HepG2 (cell line): ENCODE measurements around the gene PSPH. TPM values are rescaled to one million over a fixed set of nuclear protein-coding genes. Genes with fewer than 3 reads are reported as not detected.
A peak's percentile ranks its signal among the peaks of the same experiment; 100 is the strongest.

Source experiments
- ADNP ChIP-seq: sonication (generic); formaldehyde crosslinking; IDR thresholded peaks from 2 replicates; pipeline ENCODE4 v1.4.0; 2020; ENCODE audit warnings: missing genetic modification reagents
- AGO1 ChIP-seq: fragments of 200-400 bp; formaldehyde crosslinking; IDR thresholded peaks from 2 replicates; pipeline ENCODE4 v1.6.1; 2017; ENCODE audit warnings: mild to moderate bottlenecking, low read depth, low read length, moderate library complexity; ENCODE audit not compliant: poor library complexity, severe bottlenecking
- CC2D1A ChIP-seq: sonication (generic); formaldehyde crosslinking; IDR thresholded peaks from 2 replicates; pipeline ENCODE4 v1.8.1; 2023; ENCODE audit warnings: mild to moderate bottlenecking, missing genetic modification reagents
- DNMT3B ChIP-seq: conservative IDR thresholded peaks from 2 replicates; pipeline ENCODE4 v1.6.1; 2016; ENCODE audit warnings: missing biosample characterization, control low read depth
- EHMT2 ChIP-seq: fragments of 200-600 bp; sonication (generic); IDR thresholded peaks from 2 replicates; pipeline ENCODE4 v1.7.0; 2017; ENCODE audit warnings: antibody characterized with exemption, low read depth, low read length, borderline replicate concordance
- FOXJ3 ChIP-seq: sonication (generic); formaldehyde crosslinking; IDR thresholded peaks from 2 replicates; pipeline ENCODE4 v1.4.0; 2020; ENCODE audit warnings: missing genetic modification reagents, mild to moderate bottlenecking, borderline replicate concordance
- GTF3A ChIP-seq: sonication (generic); formaldehyde crosslinking; conservative IDR thresholded peaks from 2 replicates; pipeline ENCODE4 v1.4.0; 2020; ENCODE audit warnings: mild to moderate bottlenecking, missing genetic modification reagents
- HCFC1 ChIP-seq: fragments of 150-350 bp; IDR thresholded peaks from 2 replicates; pipeline ENCODE4 v1.6.1; 2014; ENCODE audit warnings: low read depth, low read length
- HDAC6 ChIP-seq: fragments of 200-600 bp; sonication (generic); IDR thresholded peaks from 2 replicates; pipeline ENCODE4 v1.7.0; 2017; ENCODE audit warnings: mild to moderate bottlenecking, antibody characterized with exemption, low read length, low read depth
- HNF4A ChIP-seq: sonication (generic); formaldehyde crosslinking; IDR thresholded peaks from 2 replicates; pipeline ENCODE4 v1.4.0; 2020; ENCODE audit warnings: missing genetic modification reagents
- IKZF1 ChIP-seq: fragments of 450-650 bp; IDR thresholded peaks from 2 replicates; pipeline ENCODE4 v1.7.1; 2016
- MXD4 ChIP-seq: IDR thresholded peaks from 2 replicates; pipeline ENCODE4 v1.6.1; 2016; ENCODE audit warnings: mild to moderate bottlenecking, missing biosample characterization, missing genetic modification reagents
- TBP ChIP-seq: sonication (generic); formaldehyde crosslinking; IDR thresholded peaks from 2 replicates; pipeline ENCODE4 v1.5.0; 2020; ENCODE audit warnings: missing genetic modification reagents
- XRCC5 ChIP-seq: fragments of 200-400 bp; formaldehyde crosslinking; optimal IDR thresholded peaks from 2 replicates; pipeline ENCODE3; 2017; ENCODE audit warnings: mild to moderate bottlenecking, low read length
- ZNF496 ChIP-seq: sonication (generic); formaldehyde crosslinking; IDR thresholded peaks from 2 replicates; pipeline ENCODE4 v1.8.1; 2023; ENCODE audit warnings: mild to moderate bottlenecking, moderate library complexity, missing genetic modification reagents; ENCODE audit not compliant: insufficient replicate concordance
- ZNF605 ChIP-seq: sonication (generic); formaldehyde crosslinking; IDR thresholded peaks from 2 replicates; pipeline ENCODE4 v1.8.0; 2022; ENCODE audit warnings: mild to moderate bottlenecking, missing genetic modification reagents
- ZNF703 ChIP-seq: sonication (generic); formaldehyde crosslinking; IDR thresholded peaks from 2 replicates; pipeline ENCODE4 v1.5.1; 2020; ENCODE audit warnings: missing genetic modification reagents, mild to moderate bottlenecking, moderate library complexity, borderline replicate concordance
- ZNF710 ChIP-seq: sonication (generic); formaldehyde crosslinking; IDR thresholded peaks from 2 replicates; pipeline ENCODE4 v1.5.0; 2020; ENCODE audit warnings: mild to moderate bottlenecking, missing genetic modification reagents, borderline replicate concordance
- ZNF747 ChIP-seq: sonication (generic); formaldehyde crosslinking; IDR thresholded peaks from 2 replicates; pipeline ENCODE4 v1.8.1; 2023; ENCODE audit warnings: missing genetic modification reagents, mild to moderate bottlenecking, borderline replicate concordance
- polyA plus RNA-seq, 8 experiments: library from polyadenylated mRNA; depleted of rRNA in 3 of 8; stranded (reverse) in 7 of 8; unstranded in 1 of 8; fragments of >200 nt; fragmentation: Illumina TruSeq in 4 of 8; extraction: Trizol in 4 of 8; gene quantifications; 2 replicates each; pipeline versions ENCODE4 v1.2.1 to v1.2.3, GENCODE V29; 2011 to 2016; ENCODE audit warnings: low read depth in 4 of 8, missing spikeins in 1 of 8, mixed read lengths in 1 of 8; ENCODE audit not compliant: insufficient read depth in 1 of 8
- total RNA-seq, 5 experiments: library from RNA; depleted of rRNA; stranded (reverse); fragments of >200 nt; fragmentation: Illumina TruSeq; extraction: Trizol; gene quantifications; 2 replicates each; pipeline ENCODE4 v1.2.3, GENCODE V29; 2016; ENCODE audit warnings: low read depth in 1 of 5
- TF ChIP-seq, protein P1 (sequence below): IDR thresholded peaks from 2 replicates; pipeline ENCODE4 v1.6.1; 2016; ENCODE audit warnings: low read depth, borderline replicate concordance
- TF ChIP-seq, protein P2 (sequence below): sonication (generic); formaldehyde crosslinking; IDR thresholded peaks from 2 replicates; pipeline ENCODE4 v1.5.1; 2020; ENCODE audit warnings: missing genetic modification reagents, mild to moderate bottlenecking, borderline replicate concordance
- TF ChIP-seq, protein P3 (sequence below): sonication (generic); formaldehyde crosslinking; IDR thresholded peaks from 2 replicates; pipeline ENCODE4 v1.5.0; 2020; ENCODE audit warnings: missing genetic modification reagents, mild to moderate bottlenecking, borderline replicate concordance
- TF ChIP-seq, protein P4 (sequence below): sonication (generic); formaldehyde crosslinking; IDR thresholded peaks from 2 replicates; pipeline ENCODE4 v1.4.0; 2020; ENCODE audit warnings: missing genetic modification reagents

Gene PSPH
- total and polyA plus RNA-seq, 2 of the 13 experiments (the other 11 are each of a cell fraction or from before 2014, with no cell fraction given), result 85.5 to 124 TPM

GRCh38 chr7:56051339-56052191 lies at the start of gene PSPH, which contains the start of gene CCT6A (continued):
- TF ChIP-seq, protein P1, sequence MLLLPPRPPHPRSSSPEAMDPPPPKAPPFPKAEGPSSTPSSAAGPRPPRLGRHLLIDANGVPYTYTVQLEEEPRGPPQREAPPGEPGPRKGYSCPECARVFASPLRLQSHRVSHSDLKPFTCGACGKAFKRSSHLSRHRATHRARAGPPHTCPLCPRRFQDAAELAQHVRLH (CRISPR knock-in tag), result peak; percentile 90
- TF ChIP-seq CC2D1A (no peak), XRCC5 (no peak), MXD4 (CRISPR knock-in tag) (peak; percentile 91), HCFC1 (no peak; the same call in 1 of the 2 replicates), GTF3A (CRISPR knock-in tag) (no peak), ZNF747 (CRISPR knock-in tag) (peak; percentile 70; the same call in 1 of the 2 replicates), FOXJ3 (peak; percentile 4; the same call in 1 of the 2 replicates), IKZF1 (no peak), AGO1 (peak; percentile 58), ZNF703 (CRISPR knock-in tag) (no peak), ZNF496 (CRISPR knock-in tag) (no peak), HNF4A (CRISPR knock-in tag) (no peak), ZNF605 (CRISPR knock-in tag) (no peak), TBP (CRISPR knock-in tag) (no peak), DNMT3B (CRISPR knock-in tag) (no peak), HDAC6 (no peak), ADNP (CRISPR knock-in tag) (no peak), ZNF710 (CRISPR knock-in tag) (no peak; the same call in 1 of the 2 replicates), EHMT2 (no peak)
- TF ChIP-seq, protein P2, sequence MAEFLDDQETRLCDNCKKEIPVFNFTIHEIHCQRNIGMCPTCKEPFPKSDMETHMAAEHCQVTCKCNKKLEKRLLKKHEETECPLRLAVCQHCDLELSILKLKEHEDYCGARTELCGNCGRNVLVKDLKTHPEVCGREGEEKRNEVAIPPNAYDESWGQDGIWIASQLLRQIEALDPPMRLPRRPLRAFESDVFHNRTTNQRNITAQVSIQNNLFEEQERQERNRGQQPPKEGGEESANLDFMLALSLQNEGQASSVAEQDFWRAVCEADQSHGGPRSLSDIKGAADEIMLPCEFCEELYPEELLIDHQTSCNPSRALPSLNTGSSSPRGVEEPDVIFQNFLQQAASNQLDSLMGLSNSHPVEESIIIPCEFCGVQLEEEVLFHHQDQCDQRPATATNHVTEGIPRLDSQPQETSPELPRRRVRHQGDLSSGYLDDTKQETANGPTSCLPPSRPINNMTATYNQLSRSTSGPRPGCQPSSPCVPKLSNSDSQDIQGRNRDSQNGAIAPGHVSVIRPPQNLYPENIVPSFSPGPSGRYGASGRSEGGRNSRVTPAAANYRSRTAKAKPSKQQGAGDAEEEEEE, result no peak
- TF ChIP-seq, protein P3, sequence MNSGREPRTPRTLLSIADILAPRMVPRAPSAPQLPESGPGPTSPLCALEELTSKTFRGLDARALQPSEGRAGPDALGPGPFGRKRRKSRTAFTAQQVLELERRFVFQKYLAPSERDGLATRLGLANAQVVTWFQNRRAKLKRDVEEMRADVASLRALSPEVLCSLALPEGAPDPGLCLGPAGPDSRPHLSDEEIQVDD, result peak; percentile 23; the same call in 1 of the 2 replicates
- TF ChIP-seq, protein P4, sequence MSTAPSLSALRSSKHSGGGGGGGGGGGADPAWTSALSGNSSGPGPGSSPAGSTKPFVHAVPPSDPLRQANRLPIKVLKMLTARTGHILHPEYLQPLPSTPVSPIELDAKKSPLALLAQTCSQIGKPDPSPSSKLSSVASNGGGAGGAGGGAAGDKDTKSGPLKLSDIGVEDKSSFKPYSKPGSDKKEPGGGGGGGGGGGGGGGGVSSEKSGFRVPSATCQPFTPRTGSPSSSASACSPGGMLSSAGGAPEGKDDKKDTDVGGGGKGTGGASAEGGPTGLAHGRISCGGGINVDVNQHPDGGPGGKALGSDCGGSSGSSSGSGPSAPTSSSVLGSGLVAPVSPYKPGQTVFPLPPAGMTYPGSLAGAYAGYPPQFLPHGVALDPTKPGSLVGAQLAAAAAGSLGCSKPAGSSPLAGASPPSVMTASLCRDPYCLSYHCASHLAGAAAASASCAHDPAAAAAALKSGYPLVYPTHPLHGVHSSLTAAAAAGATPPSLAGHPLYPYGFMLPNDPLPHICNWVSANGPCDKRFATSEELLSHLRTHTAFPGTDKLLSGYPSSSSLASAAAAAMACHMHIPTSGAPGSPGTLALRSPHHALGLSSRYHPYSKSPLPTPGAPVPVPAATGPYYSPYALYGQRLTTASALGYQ (CRISPR knock-in tag), result peak; percentile 29; the same call in 1 of the 2 replicates
